Measurements from ENCODE around the gene SEC16A.

- TF ChIP-seq POLR2A (IDR thresholded peaks at IDR 0.05) (no peak), CTCF (IDR thresholded peaks at IDR 0.05) (no peak)
Observed at GRCh38 chr9:136525841-136526499, 43.1 kb upstream of the SEC16A start.
